HG03060 (cell line): ENCODE data around the gene THAP4.
"Not testable (repeated sequence)": the region's sequence is repeated elsewhere in the genome, so short reads cannot be mapped to it uniquely, and the experiment has no call there.

Experiments
- ATAC-seq: cut with Tn5 transposase; IDR thresholded peaks from one replicate; pipeline ENCODE4 v1.9.1; 2021; ENCODE audit warnings: low read depth, moderate number of reproducible peaks; ENCODE audit not compliant: unreplicated experiment

Gene THAP4

GRCh38 chr2:241666627-241667400 lies 29.9 kb upstream of the THAP4 start:
- ATAC-seq = no peak

GRCh38 chr2:241665731-241666440 lies 28.9 kb upstream of the THAP4 start:
- ATAC-seq = no peak

- ATAC-seq = not testable (repeated sequence)
Observed at GRCh38 chr2:241662731-241663130, 25.8 kb upstream of the THAP4 start.

- no peak for ATAC-seq
Observed at GRCh38 chr2:241660593-241661213, 23.7 kb upstream of the THAP4 start.

- ATAC-seq = no peak
Observed at GRCh38 chr2:241659150-241659739, 22.3 kb upstream of the THAP4 start.

GRCh38 chr2:241658296-241658695 lies 21.3 kb upstream of the THAP4 start:
- ATAC-seq = no peak

- ATAC-seq = no peak
Observed at GRCh38 chr2:241657786-241658254, 20.9 kb upstream of the THAP4 start.

GRCh38 chr2:241656190-241656741 lies 19.3 kb upstream of the THAP4 start:
- ATAC-seq = no peak

GRCh38 chr2:241655516-241656189 lies 18.7 kb upstream of the THAP4 start:
- ATAC-seq = no peak

- ATAC-seq = no peak
Observed at GRCh38 chr2:241654551-241654950, 17.6 kb upstream of the THAP4 start.

GRCh38 chr2:241653210-241653750 lies 16.3 kb upstream of the THAP4 start:
- ATAC-seq = no peak

GRCh38 chr2:241652722-241653121 lies 15.8 kb upstream of the THAP4 start:
- no peak for ATAC-seq

- ATAC-seq = no peak
Observed at GRCh38 chr2:241652142-241652541, 15.2 kb upstream of the THAP4 start.

- ATAC-seq = no peak
Observed at GRCh38 chr2:241649927-241650326, 13.0 kb upstream of the THAP4 start.

- no peak for ATAC-seq
Observed at GRCh38 chr2:241649404-241649803, 12.4 kb upstream of the THAP4 start.

- no peak for ATAC-seq
Observed at GRCh38 chr2:241648453-241648852, 11.5 kb upstream of the THAP4 start.

- ATAC-seq = no peak
Observed at GRCh38 chr2:241645915-241646645, 9.1 kb upstream of the THAP4 start.

- ATAC-seq = no peak
Observed at GRCh38 chr2:241645056-241645914, 8.3 kb upstream of the THAP4 start.
